HepG2 (cell line): ENCODE results near the gene WDR62. TPM values are rescaled to one million over a fixed set of nuclear protein-coding genes. Genes with fewer than 3 reads are reported as not detected.
A peak's percentile ranks its signal among the peaks of the same experiment; 100 is the strongest.

Experiments used
- ELF1 ChIP-seq: sonication (generic); formaldehyde crosslinking; IDR thresholded peaks from 2 replicates; pipeline ENCODE4 v1.4.0; 2020; ENCODE audit warnings: missing genetic modification reagents
- HNF4A ChIP-seq: sonication (generic); formaldehyde crosslinking; IDR thresholded peaks from 2 replicates; pipeline ENCODE4 v1.4.0; 2020; ENCODE audit warnings: missing genetic modification reagents
- HNRNPH1 ChIP-seq: fragments of 200-400 bp; formaldehyde crosslinking; optimal IDR thresholded peaks from 2 replicates; pipeline ENCODE3; 2017; ENCODE audit warnings: mild to moderate bottlenecking, low read depth, low read length
- HOXA3 ChIP-seq: sonication (generic); formaldehyde crosslinking; IDR thresholded peaks from 2 replicates; pipeline ENCODE4 v1.5.0; 2020; ENCODE audit warnings: missing genetic modification reagents
- MIER2 ChIP-seq: IDR thresholded peaks from 2 replicates; pipeline ENCODE4 v1.6.1; 2016; ENCODE audit warnings: missing biosample characterization, missing genetic modification reagents
- NR2F6 ChIP-seq, 2 experiments: IDR thresholded peaks; 2 replicates each; pipeline ENCODE4 v1.6.1; 2016; ENCODE audit warnings: antibody characterized with exemption in 1 of 2, mild to moderate bottlenecking in 1 of 2
- PCBP2 ChIP-seq: fragments of 200-400 bp; formaldehyde crosslinking; optimal IDR thresholded peaks from 2 replicates; pipeline ENCODE3; 2018; ENCODE audit warnings: low read length, low read depth; ENCODE audit not compliant: poor library complexity, severe bottlenecking
- RBM22 ChIP-seq: fragments of 200-400 bp; formaldehyde crosslinking; optimal IDR thresholded peaks from 2 replicates; pipeline ENCODE3; 2017; ENCODE audit warnings: mild to moderate bottlenecking, low read length, moderate library complexity
- SCMH1 ChIP-seq: sonication (generic); formaldehyde crosslinking; IDR thresholded peaks from 2 replicates; pipeline ENCODE4 v1.9.0; 2021; ENCODE audit warnings: missing genetic modification reagents, mild to moderate bottlenecking, borderline replicate concordance
- SP5 ChIP-seq: IDR thresholded peaks from 2 replicates; pipeline ENCODE4 v1.6.1; 2016; ENCODE audit warnings: low read depth, borderline replicate concordance
- TCF7L2 ChIP-seq: IDR thresholded peaks from 2 replicates; pipeline ENCODE4 v1.6.1; 2011; ENCODE audit warnings: mild to moderate bottlenecking, low read depth, low read length, moderate library complexity
- ZBTB8A ChIP-seq: sonication (generic); formaldehyde crosslinking; IDR thresholded peaks from 2 replicates; pipeline ENCODE4 v1.4.0; 2020; ENCODE audit warnings: mild to moderate bottlenecking, low read depth, missing genetic modification reagents, borderline replicate concordance
- ZFP37 ChIP-seq: sonication (generic); formaldehyde crosslinking; IDR thresholded peaks from 2 replicates; pipeline ENCODE4 v1.4.0; 2020; ENCODE audit warnings: missing genetic modification reagents, borderline replicate concordance
- ZNF280D ChIP-seq: sonication (generic); formaldehyde crosslinking; IDR thresholded peaks from 2 replicates; pipeline ENCODE4 v1.5.1; 2020; ENCODE audit warnings: mild to moderate bottlenecking, missing genetic modification reagents
- ZNF382 ChIP-seq: sonication (generic); formaldehyde crosslinking; IDR thresholded peaks from 2 replicates; pipeline ENCODE4 v1.5.0; 2020; ENCODE audit warnings: missing genetic modification reagents, mild to moderate bottlenecking, borderline replicate concordance
- ZNF615 ChIP-seq: sonication (generic); formaldehyde crosslinking; IDR thresholded peaks from 2 replicates; pipeline ENCODE4 v1.5.0; 2020; ENCODE audit warnings: mild to moderate bottlenecking, missing genetic modification reagents, borderline replicate concordance
- ZNF768 ChIP-seq: sonication (generic); formaldehyde crosslinking; IDR thresholded peaks from 2 replicates; pipeline ENCODE4 v1.4.0; 2020; ENCODE audit warnings: missing genetic modification reagents
- ZNF790 ChIP-seq: sonication (generic); formaldehyde crosslinking; IDR thresholded peaks from 2 replicates; pipeline ENCODE4 v1.8.0; 2022; ENCODE audit warnings: missing genetic modification reagents, mild to moderate bottlenecking, borderline replicate concordance
- ZNF878 ChIP-seq: sonication (generic); formaldehyde crosslinking; IDR thresholded peaks from 2 replicates; pipeline ENCODE4 v1.8.1; 2023; ENCODE audit warnings: mild to moderate bottlenecking, missing genetic modification reagents, moderate library complexity
- polyA plus RNA-seq, 8 experiments: library from polyadenylated mRNA; depleted of rRNA in 3 of 8; stranded (reverse) in 7 of 8; unstranded in 1 of 8; fragments of >200 nt; fragmentation: Illumina TruSeq in 4 of 8; extraction: Trizol in 4 of 8; gene quantifications; 2 replicates each; pipeline versions ENCODE4 v1.2.1 to v1.2.3, GENCODE V29; 2011 to 2016; ENCODE audit warnings: low read depth in 4 of 8, missing spikeins in 1 of 8, mixed read lengths in 1 of 8; ENCODE audit not compliant: insufficient read depth in 1 of 8
- total RNA-seq, 5 experiments: library from RNA; depleted of rRNA; stranded (reverse); fragments of >200 nt; fragmentation: Illumina TruSeq; extraction: Trizol; gene quantifications; 2 replicates each; pipeline ENCODE4 v1.2.3, GENCODE V29; 2016; ENCODE audit warnings: low read depth in 1 of 5
- TF ChIP-seq, protein P1 (sequence below): IDR thresholded peaks from 2 replicates; pipeline ENCODE4 v1.6.1; 2018; ENCODE audit warnings: missing genetic modification reagents
- TF ChIP-seq, protein P2 (sequence below): sonication (generic); formaldehyde crosslinking; IDR thresholded peaks from 2 replicates; pipeline ENCODE4 v1.4.0; 2020; ENCODE audit warnings: mild to moderate bottlenecking, missing genetic modification reagents
- TF ChIP-seq, protein P3 (sequence below): sonication (generic); formaldehyde crosslinking; IDR thresholded peaks from 2 replicates; pipeline ENCODE4 v1.5.0; 2020; ENCODE audit warnings: missing genetic modification reagents

The WDR62 gene
- total and polyA plus RNA-seq, 2 of the 13 experiments (the other 11 are each of a cell fraction or from before 2014, with no cell fraction given): 5.8 to 12.5 TPM

- TF ChIP-seq, protein P1, sequence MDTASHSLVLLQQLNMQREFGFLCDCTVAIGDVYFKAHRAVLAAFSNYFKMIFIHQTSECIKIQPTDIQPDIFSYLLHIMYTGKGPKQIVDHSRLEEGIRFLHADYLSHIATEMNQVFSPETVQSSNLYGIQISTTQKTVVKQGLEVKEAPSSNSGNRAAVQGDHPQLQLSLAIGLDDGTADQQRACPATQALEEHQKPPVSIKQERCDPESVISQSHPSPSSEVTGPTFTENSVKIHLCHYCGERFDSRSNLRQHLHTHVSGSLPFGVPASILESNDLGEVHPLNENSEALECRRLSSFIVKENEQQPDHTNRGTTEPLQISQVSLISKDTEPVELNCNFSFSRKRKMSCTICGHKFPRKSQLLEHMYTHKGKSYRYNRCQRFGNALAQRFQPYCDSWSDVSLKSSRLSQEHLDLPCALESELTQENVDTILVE (CRISPR knock-in tag): peak; percentile 81; the same call in 1 of the 2 replicates
- no peak for TF ChIP-seq NR2F6 (IDR thresholded peaks at IDR 0.05)
- peak; percentile 54; the same call in 1 of the 2 replicates for TF ChIP-seq NR2F6 (CRISPR knock-in tag; IDR thresholded peaks at IDR 0.05)
- TF ChIP-seq ZNF790: peak; percentile 89; the same call in 1 of the 2 replicates
- no peak for TF ChIP-seq HNF4A (CRISPR knock-in tag)
- TF ChIP-seq ZNF280D (CRISPR knock-in tag): no peak
- TF ChIP-seq, protein P2, sequence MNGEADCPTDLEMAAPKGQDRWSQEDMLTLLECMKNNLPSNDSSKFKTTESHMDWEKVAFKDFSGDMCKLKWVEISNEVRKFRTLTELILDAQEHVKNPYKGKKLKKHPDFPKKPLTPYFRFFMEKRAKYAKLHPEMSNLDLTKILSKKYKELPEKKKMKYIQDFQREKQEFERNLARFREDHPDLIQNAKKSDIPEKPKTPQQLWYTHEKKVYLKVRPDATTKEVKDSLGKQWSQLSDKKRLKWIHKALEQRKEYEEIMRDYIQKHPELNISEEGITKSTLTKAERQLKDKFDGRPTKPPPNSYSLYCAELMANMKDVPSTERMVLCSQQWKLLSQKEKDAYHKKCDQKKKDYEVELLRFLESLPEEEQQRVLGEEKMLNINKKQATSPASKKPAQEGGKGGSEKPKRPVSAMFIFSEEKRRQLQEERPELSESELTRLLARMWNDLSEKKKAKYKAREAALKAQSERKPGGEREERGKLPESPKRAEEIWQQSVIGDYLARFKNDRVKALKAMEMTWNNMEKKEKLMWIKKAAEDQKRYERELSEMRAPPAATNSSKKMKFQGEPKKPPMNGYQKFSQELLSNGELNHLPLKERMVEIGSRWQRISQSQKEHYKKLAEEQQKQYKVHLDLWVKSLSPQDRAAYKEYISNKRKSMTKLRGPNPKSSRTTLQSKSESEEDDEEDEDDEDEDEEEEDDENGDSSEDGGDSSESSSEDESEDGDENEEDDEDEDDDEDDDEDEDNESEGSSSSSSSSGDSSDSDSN (CRISPR knock-in tag): peak; percentile 86
- peak; percentile 80 for TF ChIP-seq SP5
- peak; percentile 12; the same call in 1 of the 2 replicates for TF ChIP-seq ZFP37
- TF ChIP-seq TCF7L2: no peak
- no peak for TF ChIP-seq PCBP2
- TF ChIP-seq ZNF615 (CRISPR knock-in tag): 0 out of 2 replicates have a peak, but pooled peaks have one; percentile 72
- TF ChIP-seq HOXA3 (CRISPR knock-in tag): peak; percentile 80
- TF ChIP-seq HNRNPH1: peak; percentile 42
- no peak; the same call in 1 of the 2 replicates for TF ChIP-seq ZNF768 (CRISPR knock-in tag)
- TF ChIP-seq ZNF878 (CRISPR knock-in tag): no peak
- TF ChIP-seq ZNF382 (CRISPR knock-in tag): no peak
- no peak for TF ChIP-seq ZBTB8A (CRISPR knock-in tag)
- TF ChIP-seq SCMH1 (CRISPR knock-in tag): no peak
- TF ChIP-seq, protein P3, sequence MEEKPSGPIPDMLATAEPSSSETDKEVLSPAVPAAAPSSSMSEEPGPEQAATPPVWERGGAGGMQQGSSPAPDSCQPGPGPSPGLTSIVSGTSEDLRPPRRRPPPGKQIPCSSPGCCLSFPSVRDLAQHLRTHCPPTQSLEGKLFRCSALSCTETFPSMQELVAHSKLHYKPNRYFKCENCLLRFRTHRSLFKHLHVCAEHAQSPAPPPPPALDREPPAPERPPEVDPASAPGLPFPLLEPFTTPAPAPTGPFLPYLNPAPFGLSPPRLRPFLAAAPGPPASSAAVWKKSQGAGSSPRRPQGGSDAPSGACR (CRISPR knock-in tag): peak; percentile 90
- TF ChIP-seq RBM22: no peak
- TF ChIP-seq MIER2 (CRISPR knock-in tag): peak; percentile 49; the same call in 1 of the 2 replicates
- TF ChIP-seq ELF1 (CRISPR knock-in tag): no peak; the same call in 1 of the 2 replicates
Observed at GRCh38 chr19:36139473-36140303, 85.0 kb downstream of the WDR62 start, which contains the start of gene CAPNS1 (continued).
